NCI-H1417 treated with DMSO at 0.1 percent for 48 hours (cell line): ENCODE data around the gene TSHZ2.

Experiments
- DNase-seq: peaks from one replicate; lab custom pipeline; 2025; lab: John Stamatoyannopoulos, UW

TSHZ2 gene

GRCh38 chr20:53030061-53030460 is 57.9 kb downstream of the TSHZ2 start:
- no peak for DNase-seq

- DNase-seq = no peak
These were observed 59.9 kb downstream of the TSHZ2 start for GRCh38 chr20:53032046-53032445.

GRCh38 chr20:53032478-53032932 is 60.3 kb downstream of the TSHZ2 start:
- no peak for DNase-seq

GRCh38 chr20:53033176-53033575 is 61.0 kb downstream of the TSHZ2 start:
- DNase-seq = no peak

GRCh38 chr20:53034899-53035298 is 62.7 kb downstream of the TSHZ2 start:
- no peak for DNase-seq

- no peak for DNase-seq
These were observed 64.8 kb downstream of the TSHZ2 start for GRCh38 chr20:53036992-53037391.

- DNase-seq = no peak
These were observed 65.5 kb downstream of the TSHZ2 start for GRCh38 chr20:53037621-53038020.

GRCh38 chr20:53038299-53038698 is 66.1 kb downstream of the TSHZ2 start:
- no peak for DNase-seq

GRCh38 chr20:53040693-53041589 is 68.8 kb downstream of the TSHZ2 start:
- peak; percentile 92 for DNase-seq

- DNase-seq = no peak
These were observed 70.4 kb downstream of the TSHZ2 start for GRCh38 chr20:53042521-53042920.

- no peak for DNase-seq
These were observed 72.1 kb downstream of the TSHZ2 start for GRCh38 chr20:53044296-53044695.

GRCh38 chr20:53045941-53046340 is 73.8 kb downstream of the TSHZ2 start:
- DNase-seq = no peak

- DNase-seq = no peak
These were observed 75.0 kb downstream of the TSHZ2 start for GRCh38 chr20:53047203-53047602.

- DNase-seq = no peak
These were observed 76.2 kb downstream of the TSHZ2 start for GRCh38 chr20:53048387-53048786.

GRCh38 chr20:53050338-53050737 is 78.2 kb downstream of the TSHZ2 start:
- no peak for DNase-seq

GRCh38 chr20:53052380-53052779 is 80.2 kb downstream of the TSHZ2 start:
- DNase-seq = no peak

- DNase-seq = no peak
These were observed 81.4 kb downstream of the TSHZ2 start for GRCh38 chr20:53053595-53053994.

- no peak for DNase-seq
These were observed 83.4 kb downstream of the TSHZ2 start for GRCh38 chr20:53055367-53056067.

GRCh38 chr20:53057579-53057978 is 85.4 kb downstream of the TSHZ2 start:
- no peak for DNase-seq

- no peak for DNase-seq
These were observed 87.7 kb downstream of the TSHZ2 start for GRCh38 chr20:53059848-53060247.

GRCh38 chr20:53061192-53062108 is 89.3 kb downstream of the TSHZ2 start:
- DNase-seq = no peak

GRCh38 chr20:53064935-53065334 is 92.8 kb downstream of the TSHZ2 start:
- no peak for DNase-seq
